GM21515 (cell line): ENCODE measurements around the gene ORC6.

ENCODE experiments used
- ATAC-seq: cut with Tn5 transposase; IDR thresholded peaks from one replicate; pipeline ENCODE4 v1.9.1; 2021; ENCODE audit not compliant: unreplicated experiment

Gene ORC6

GRCh38 chr16:46730801-46731690 lies 41.6 kb downstream of the ORC6 start:
- ATAC-seq = no peak

- ATAC-seq = no peak
Measured at GRCh38 chr16:46731691-46732555, 42.5 kb downstream of the ORC6 start.

- no peak for ATAC-seq
Measured at GRCh38 chr16:46732561-46732960, 43.1 kb downstream of the ORC6 start.

- ATAC-seq = no peak
Measured at GRCh38 chr16:46733319-46733830, 43.9 kb downstream of the ORC6 start.

GRCh38 chr16:46736695-46737094 lies 47.2 kb downstream of the ORC6 start:
- ATAC-seq = no peak

GRCh38 chr16:46737621-46738214 lies 48.3 kb downstream of the ORC6 start:
- no peak for ATAC-seq

- ATAC-seq = no peak
Measured at GRCh38 chr16:46739934-46740333, 50.5 kb downstream of the ORC6 start.

- no peak for ATAC-seq
Measured at GRCh38 chr16:46743232-46743719, 53.8 kb downstream of the ORC6 start.

GRCh38 chr16:46745617-46746016 lies 56.2 kb downstream of the ORC6 start:
- no peak for ATAC-seq

GRCh38 chr16:46746821-46747776 lies 57.6 kb downstream of the ORC6 start:
- ATAC-seq = no peak
